Gastrocnemius medialis (tissue), 4 donors: ENCODE results near the gene N4BP2L2. TPM values are rescaled to one million over a fixed set of nuclear protein-coding genes. Genes with fewer than 3 reads are reported as not detected.

Experiments
- ATAC-seq, 2 donors: fragments of 150-250 bp; one replicate each; pipeline ENCODE4 v1.9.1; 2016
- DNase-seq, 2 donors: peaks; one replicate each; pipeline ENCODE4 v3.0.0-alpha.2; 2019
- H3K27ac ChIP-seq, 4 donors: fragments of 200-600 bp; sonication (generic); 1 replicate in 1 of 4; 2 replicates in 3 of 4; pipeline ENCODE4 v1.5.1; 2016 to 2018; ENCODE audit warnings: mild to moderate bottlenecking in 2 of 4, moderate library complexity in 1 of 4
- H3K27me3 ChIP-seq, 3 donors: fragments of 200-600 bp; sonication (generic) in 2 of 3; 1 replicate in 1 of 3; 2 replicates in 2 of 3; pipeline versions ENCODE4 v1.5.1 to v1.6.0; 2016 to 2019; ENCODE audit warnings: mild to moderate bottlenecking in 1 of 3, moderate library complexity in 1 of 3
- H3K36me3 ChIP-seq, 2 donors: fragments of 200-600 bp; sonication (generic) in 1 of 2; one replicate each; pipeline ENCODE4 v1.5.1; 2017 to 2018
- H3K4me1 ChIP-seq, 2 donors: fragments of 200-600 bp; sonication (generic) in 1 of 2; one replicate each; pipeline ENCODE4 v1.5.1; 2016 to 2017; ENCODE audit warnings: mild to moderate bottlenecking in 2 of 2
- H3K4me3 ChIP-seq, 4 donors: fragments of 200-600 bp; sonication (generic) in 3 of 4; 1 replicate in 1 of 4; 2 replicates in 3 of 4; pipeline ENCODE4 v1.5.1; 2016 to 2019; ENCODE audit warnings: mild to moderate bottlenecking in 2 of 4
- H3K9me3 ChIP-seq, 3 donors: fragments of 200-600 bp; sonication (generic) in 2 of 3; 1 replicate in 1 of 3; 2 replicates in 2 of 3; pipeline ENCODE4 v1.5.1; 2016 to 2019
- CTCF ChIP-seq, 5 experiments: fragments of 450-650 bp in 3 of 5; fragments of 200-600 bp in 2 of 5; sonication (generic) in 2 of 5; IDR thresholded peaks in 4 of 5; conservative IDR thresholded peaks in 1 of 5; 1 replicate in 4 of 5; 2 replicates in 1 of 5; pipeline ENCODE4 v1.5.1; 2016 to 2019; ENCODE audit warnings: antibody characterized with exemption in 5 of 5, mild to moderate bottlenecking in 3 of 5, moderate library complexity in 3 of 5
- POLR2A ChIP-seq, 2 donors: fragments of 450-650 bp; IDR thresholded peaks; one replicate each; pipeline ENCODE4 v1.6.1; 2017; ENCODE audit warnings: antibody characterized with exemption in 2 of 2, mild to moderate bottlenecking in 2 of 2, moderate library complexity in 2 of 2
- in situ Hi-C, 4 donors: fragments of 200-750 bp; cut with MboI; loops; one replicate each; pipeline versions ENCODE4 v1.15.0 to v1.8.0; 2017; ENCODE audit warnings: low sequenced_read_pairs in 4 of 4
- intact Hi-C: fragments of 100-400 bp; cut with DNase I; formaldehyde crosslinking; loops from one replicate; pipeline ENCODE4 v1.15.1; 2023; ENCODE audit warnings: low total_unique reads
- total RNA-seq, 4 donors: library from RNA; depleted of rRNA; stranded (reverse); fragments of >200 nt; gene quantifications; one replicate each; pipeline versions ENCODE4 v1.1.0 to v1.2.3, GENCODE V29; 2016

The N4BP2L2 gene
- total RNA-seq, 4 donors from 2014 or later = 52.2 to 370 (median 176) TPM

GRCh38 chr13:32453981-32454380, 84.6 kb downstream of the N4BP2L2 start:
- H3K4me3 ChIP-seq = no peak overlapping the region
- H3K9me3 ChIP-seq = peaks cover 0 to 13% (median 0%) of the 10 kb centered on the region in 3 donors
- ATAC-seq (no peak), DNase-seq (no peak)
- TF ChIP-seq POLR2A (IDR thresholded peaks at IDR 0.05) (no peak), CTCF (IDR thresholded peaks at IDR 0.05 in 4 of 5, conservative IDR thresholded peaks at IDR 0.05 in 1 of 5) (no peak)
- H3K36me3 ChIP-seq = peaks cover 2 to 15% of the 10 kb centered on the region in 2 donors
- no peak overlapping the region for H3K27ac ChIP-seq
- H3K4me1 ChIP-seq = peaks cover 0 to 16% of the 10 kb centered on the region in 2 donors
- in situ Hi-C loops = no loop called here
- no peaks in the 10 kb centered on the region for H3K27me3 ChIP-seq
- intact Hi-C loops = no loop called here

- H3K4me1 ChIP-seq = peaks cover 0 to 18% of the 10 kb centered on the region in 2 donors
- intact Hi-C loops (no loop called here), in situ Hi-C loops (no loop called here)
- TF ChIP-seq POLR2A (IDR thresholded peaks at IDR 0.05) (no peak), CTCF (IDR thresholded peaks at IDR 0.05 in 4 of 5, conservative IDR thresholded peaks at IDR 0.05 in 1 of 5) (no peak)
- no peak for DNase-seq
- H3K4me3 ChIP-seq = no peak overlapping the region
- H3K27ac ChIP-seq = no peak overlapping the region
- no peaks in the 10 kb centered on the region for H3K9me3 ChIP-seq
- H3K27me3 ChIP-seq = no peaks in the 10 kb centered on the region
- no peak for ATAC-seq
- H3K36me3 ChIP-seq = no peaks in the 10 kb centered on the region
Measured at GRCh38 chr13:32448972-32449371, 89.6 kb downstream of the N4BP2L2 start.

- no peaks in the 10 kb centered on the region for H3K36me3 ChIP-seq
- in situ Hi-C loops = no loop called here
- DNase-seq = no peak
- H3K27ac ChIP-seq = no peak overlapping the region
- no peaks in the 10 kb centered on the region for H3K9me3 ChIP-seq
- intact Hi-C loops = no loop called here
- ATAC-seq = no peak
- TF ChIP-seq CTCF (IDR thresholded peaks at IDR 0.05 in 4 of 5, conservative IDR thresholded peaks at IDR 0.05 in 1 of 5) (no peak), POLR2A (IDR thresholded peaks at IDR 0.05) (no peak)
- peaks cover 0 to 18% of the 10 kb centered on the region in 2 donors for H3K4me1 ChIP-seq
- H3K4me3 ChIP-seq = no peak overlapping the region
- H3K27me3 ChIP-seq = no peaks in the 10 kb centered on the region
Measured at GRCh38 chr13:32447894-32448623, 90.5 kb downstream of the N4BP2L2 start.

- in situ Hi-C loops = no loop called here
- Histone ChIP-seq H3K9me3 (no peaks in the 10 kb centered on the region), H3K4me3 (no peak overlapping the region), H3K27ac (no peak overlapping the region), H3K27me3 (no peaks in the 10 kb centered on the region), H3K4me1 (peaks cover 0 to 18% of the 10 kb centered on the region in 2 donors), H3K36me3 (peaks cover 0 to 5% of the 10 kb centered on the region in 2 donors)
- TF ChIP-seq POLR2A (IDR thresholded peaks at IDR 0.05) = no peak
- TF ChIP-seq CTCF (IDR thresholded peaks at IDR 0.05 in 4 of 5, conservative IDR thresholded peaks at IDR 0.05 in 1 of 5) = no peak
- intact Hi-C loops = no loop called here
- DNase-seq = no peak
- no peak for ATAC-seq
Measured at GRCh38 chr13:32446773-32447465, 91.7 kb downstream of the N4BP2L2 start.
